T-helper 1 cell treated with Interleukin-12 subunit alpha and Interleukin-12 subunit beta and Interleukin-4 antibody, amounts not matched to agents 30 ng/mL and 1 ng/mL, for 36 hours (primary cell): ENCODE data around the gene VSTM2A. TPM values are rescaled to one million over a fixed set of nuclear protein-coding genes. Genes with fewer than 3 reads are reported as not detected.

Experiments
- intact Hi-C: fragments of 100-400 bp; cut with micrococcal nuclease; formaldehyde crosslinking; loops from one replicate; pipeline ENCODE4 v1.15.1; 2024
- total RNA-seq: library from RNA; stranded (reverse); gene quantifications from 2 replicates; pipeline ENCODE4 v1.2.3, GENCODE V29; 2022

Gene VSTM2A
- total RNA-seq, 1 donor from 2014 or later, result not detected

DNA sequence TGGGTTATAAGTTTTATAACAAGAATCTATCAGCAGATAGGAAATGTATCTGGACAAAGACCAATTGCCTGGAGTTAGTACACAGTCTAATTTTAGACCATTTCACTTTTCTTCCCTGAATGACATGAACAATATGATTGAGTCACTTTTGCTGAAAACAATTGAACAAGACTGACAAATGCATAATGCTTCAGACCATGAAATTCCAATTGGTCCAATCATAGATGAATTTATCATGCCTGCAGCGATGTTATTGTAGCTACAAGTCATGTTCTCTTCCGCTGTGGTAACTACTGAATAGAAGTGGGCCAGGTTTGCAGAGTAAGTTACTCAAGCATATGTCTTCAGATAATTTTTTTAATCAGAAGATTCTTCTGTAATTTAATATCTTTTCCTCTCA, 73.4 kb downstream of the VSTM2A start:
- intact Hi-C loops, result no loop called here

Other genes with a start within 250 kb of the VSTM2A start
- 144 and 155 TPM in 2 replicates for gene SEC61G, start 216.8 kb downstream of the VSTM2A start, total RNA-seq